Measurements from ENCODE around the gene GSTA1.
"Not testable (repeated sequence)": the region's sequence is repeated elsewhere in the genome, so short reads cannot be mapped to it uniquely, and the experiment has no call there.

Gene GSTA1

DNA sequence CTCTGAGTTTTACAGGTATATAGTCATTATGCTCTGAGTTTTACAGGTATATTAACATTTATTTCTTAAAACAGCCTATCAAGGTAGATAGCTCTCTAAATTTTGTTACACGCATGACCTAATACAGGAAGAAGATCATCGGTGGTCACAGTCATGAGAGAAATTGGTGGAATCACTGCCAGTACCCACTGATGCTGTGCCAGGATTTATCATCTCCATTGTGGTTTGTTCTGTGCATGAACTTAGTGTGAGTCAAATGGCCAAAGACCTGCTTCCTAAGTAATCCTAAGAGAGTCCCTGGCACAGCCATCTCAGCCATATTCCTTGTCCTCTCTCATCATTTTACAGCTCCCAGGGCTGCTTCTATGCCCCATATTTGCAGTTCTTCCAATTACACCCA is 50.5 kb downstream of the GSTA1 start:
- DNase-seq, result not testable (repeated sequence)

- DNase-seq, result no peak
These were observed 51.3 kb downstream of the GSTA1 start for GRCh38 chr6:52752310-52752709.

DNA sequence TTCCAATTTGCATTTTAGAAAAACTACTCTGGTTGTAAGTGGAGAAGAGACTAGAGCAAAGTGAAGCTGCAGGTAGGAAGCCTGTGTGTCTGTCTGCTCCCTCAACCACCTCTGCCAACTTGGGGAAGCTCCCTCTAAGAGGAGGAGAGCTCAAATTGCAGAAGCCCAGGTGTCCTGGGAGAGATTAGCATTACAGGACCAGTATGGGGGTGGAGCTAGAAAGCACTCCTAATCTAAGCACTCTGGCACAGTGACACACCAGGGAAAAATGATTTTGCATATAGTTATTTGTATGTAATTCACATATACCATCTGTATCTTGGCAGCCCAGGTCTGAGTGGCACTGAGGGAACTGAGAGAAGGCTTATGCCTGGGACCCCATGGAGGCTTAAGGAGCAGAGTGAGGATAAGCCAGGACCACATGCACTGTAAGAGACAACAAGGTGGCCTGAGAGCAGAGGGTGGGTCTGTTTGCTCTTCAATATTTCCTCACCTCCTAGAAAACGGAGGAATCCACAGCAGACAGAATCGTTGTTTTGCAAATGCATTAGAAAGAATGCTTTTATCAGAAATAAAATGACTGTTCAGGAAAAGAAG is 54.0 kb downstream of the GSTA1 start:
- DNase-seq, result no peak

GRCh38 chr6:52747301-52747700 is 56.3 kb downstream of the GSTA1 start:
- not testable (repeated sequence) for DNase-seq

DNA sequence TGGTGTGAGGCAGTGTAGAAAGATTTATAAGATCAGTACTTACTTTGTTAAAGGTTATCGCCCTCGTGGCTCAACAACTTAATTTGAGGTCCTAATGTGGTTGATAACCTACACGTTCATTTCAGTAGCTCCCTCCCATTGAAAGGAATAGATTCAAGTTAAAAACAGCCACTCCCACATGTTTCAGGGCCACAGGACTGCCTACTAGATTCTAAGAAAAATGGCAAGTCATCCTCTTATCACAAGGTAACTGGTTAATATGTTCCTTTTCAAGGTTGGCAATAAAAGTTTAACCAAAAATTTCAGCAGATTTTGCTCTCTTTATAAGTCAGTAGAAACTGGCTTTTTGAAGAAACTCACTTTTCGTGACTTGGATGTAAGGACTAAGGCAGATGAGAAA is 57.4 kb downstream of the GSTA1 start:
- no peak for DNase-seq

DNA sequence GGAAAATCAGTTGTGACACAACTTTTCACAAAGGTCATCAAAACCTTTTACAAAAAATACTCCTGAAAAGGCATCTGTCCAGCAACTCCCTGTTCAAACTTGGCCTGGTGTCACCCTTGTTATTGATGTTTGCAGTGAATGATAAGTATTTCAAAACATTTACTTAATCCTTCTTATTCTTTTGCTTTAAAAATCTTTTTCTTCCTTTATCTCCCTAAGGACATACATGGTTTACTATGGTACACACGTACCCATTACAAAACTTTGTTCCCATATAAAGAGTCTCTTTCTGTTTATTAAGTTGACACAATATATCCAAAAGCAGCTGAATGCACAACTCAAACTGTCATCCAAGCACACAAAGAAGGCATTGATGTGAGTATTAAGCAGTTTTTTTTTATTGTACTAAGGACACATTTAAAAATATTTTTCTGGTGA is 57.8 kb downstream of the GSTA1 start:
- no peak for DNase-seq

DNA sequence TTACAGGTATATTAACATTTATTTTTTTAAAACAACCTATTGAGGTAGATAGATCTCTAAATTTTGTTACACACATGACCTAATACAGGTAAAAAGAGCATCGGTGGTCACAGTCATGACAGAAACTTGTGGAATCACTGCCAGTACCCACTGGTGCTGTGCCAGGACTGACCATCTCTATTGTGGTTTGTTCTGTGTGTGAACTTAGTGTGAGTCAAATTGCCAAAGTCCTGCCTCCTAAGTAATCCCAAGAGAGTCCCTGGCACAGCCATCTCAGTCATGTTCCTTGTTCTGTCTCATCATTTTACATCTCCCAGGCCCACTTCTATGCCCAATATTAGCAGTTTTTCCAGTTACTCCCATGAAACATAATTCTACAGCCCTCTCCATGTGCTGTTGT is 61.7 kb downstream of the GSTA1 start:
- no peak for DNase-seq
